T-helper 17 cell (primary cell): ENCODE data around the gene ARHGAP28. TPM values are rescaled to one million over a fixed set of nuclear protein-coding genes. Genes with fewer than 3 reads are reported as not detected.
"Not testable (repeated sequence)": the region's sequence is repeated elsewhere in the genome, so short reads cannot be mapped to it uniquely, and the experiment has no call there.

Experiments
- ATAC-seq: fragments of 150-1000 bp; cut with Tn5 transposase; 2 replicates; pipeline ENCODE4 v1.10.0; 2021; ENCODE audit warnings: mild to moderate bottlenecking, moderate library complexity
- DNase-seq, 3 donors: peaks; one replicate each; pipeline versions ENCODE4 v3.0.0 to v3.0.0-alpha.2; 2020 to 2021
- H3K9me3 ChIP-seq: one replicate; pipeline ENCODE4 v1.7.0; 2013; ENCODE audit warnings: low read length, mild to moderate bottlenecking; ENCODE audit not compliant: control insufficient read depth, poor library complexity, severe bottlenecking
- H3K27ac Mint-ChIP-seq: one replicate; pipeline ENCODE4 v1.8.0; 2022; ENCODE audit warnings: mild to moderate bottlenecking, moderate library complexity, mixed read lengths
- H3K27me3 Mint-ChIP-seq: one replicate; pipeline ENCODE4 v1.8.0; 2022; ENCODE audit warnings: mixed read lengths
- H3K36me3 Mint-ChIP-seq: one replicate; pipeline ENCODE4 v1.8.0; 2022; ENCODE audit warnings: low read depth, mixed read lengths
- H3K4me1 Mint-ChIP-seq: one replicate; pipeline ENCODE4 v1.8.0; 2022; ENCODE audit warnings: mild to moderate bottlenecking, mixed read lengths
- H3K4me3 Mint-ChIP-seq: one replicate; pipeline ENCODE4 v1.8.0; 2022; ENCODE audit warnings: mild to moderate bottlenecking, moderate library complexity, mixed read lengths
- total RNA-seq, 4 donors: library from RNA in 2 of 4; stranded (reverse) in 2 of 4; gene quantifications; one replicate each; pipeline ENCODE4 v1.2.3 and lab custom pipeline; 2022 to 2026

Gene ARHGAP28
- total RNA-seq, 2 donors from 2014 or later, result not detected

GRCh38 chr18:6793455-6793854 is 63.9 kb downstream of the ARHGAP28 start:
- no peaks in the 10 kb centered on the region for H3K9me3 ChIP-seq
- no peaks in the 10 kb centered on the region for H3K27me3 Mint-ChIP-seq
- H3K4me1 Mint-ChIP-seq, result no peaks in the 10 kb centered on the region
- ATAC-seq, result no peak
- DNase-seq, result no peak
- H3K27ac Mint-ChIP-seq, result no peak overlapping the region
- no peaks in the 10 kb centered on the region for H3K36me3 Mint-ChIP-seq
- H3K4me3 Mint-ChIP-seq, result no peak overlapping the region

- ATAC-seq, result no peak
- Mint-ChIP-seq H3K27me3 (no peaks in the 10 kb centered on the region), H3K27ac (no peak overlapping the region), H3K4me1 (no peaks in the 10 kb centered on the region), H3K4me3 (no peak overlapping the region), H3K36me3 (no peaks in the 10 kb centered on the region)
- DNase-seq, result no peak
- no peaks in the 10 kb centered on the region for H3K9me3 ChIP-seq
These were observed 64.5 kb downstream of the ARHGAP28 start for GRCh38 chr18:6793986-6794385.

DNA sequence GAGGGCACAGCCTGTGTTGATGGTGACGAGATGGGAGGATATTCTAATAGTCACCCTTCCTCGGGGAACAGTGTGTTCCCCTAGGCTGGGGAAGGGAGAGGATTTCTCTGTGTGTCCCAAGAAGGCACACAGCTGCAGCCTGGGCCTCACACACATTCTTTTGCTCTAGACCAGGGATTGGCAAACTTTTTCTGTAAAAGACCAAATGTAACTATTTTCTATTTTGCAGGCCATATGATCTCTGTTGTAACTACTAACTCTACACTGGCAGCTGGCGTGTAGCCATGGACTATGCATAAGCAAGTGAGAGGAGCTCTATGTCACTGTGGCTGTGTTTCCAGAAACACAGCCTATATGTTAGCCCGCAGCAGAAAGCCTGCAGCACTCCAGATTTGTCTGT is 65.8 kb downstream of the ARHGAP28 start:
- no peak overlapping the region for H3K4me3 Mint-ChIP-seq

GRCh38 chr18:6796511-6796910 is 67.0 kb downstream of the ARHGAP28 start:
- DNase-seq (no peak), ATAC-seq (no peak)
- H3K27ac Mint-ChIP-seq, result no peak overlapping the region
- no peak overlapping the region for H3K4me3 Mint-ChIP-seq
- H3K9me3 ChIP-seq, result no peaks in the 10 kb centered on the region
- no peaks in the 10 kb centered on the region for H3K4me1 Mint-ChIP-seq
- H3K36me3 Mint-ChIP-seq, result no peaks in the 10 kb centered on the region
- no peaks in the 10 kb centered on the region for H3K27me3 Mint-ChIP-seq

More for the DNA sequence above, 65.8 kb downstream of the ARHGAP28 start:
- DNase-seq (no peak), ATAC-seq (no peak)
- Mint-ChIP-seq H3K27me3 (no peaks in the 10 kb centered on the region), H3K36me3 (no peaks in the 10 kb centered on the region), H3K4me1 (no peaks in the 10 kb centered on the region), H3K27ac (no peak overlapping the region)
- no peaks in the 10 kb centered on the region for H3K9me3 ChIP-seq

- Mint-ChIP-seq H3K4me3 (no peak overlapping the region), H3K27me3 (no peaks in the 10 kb centered on the region), H3K27ac (no peak overlapping the region), H3K36me3 (no peaks in the 10 kb centered on the region), H3K4me1 (no peaks in the 10 kb centered on the region)
- DNase-seq (no peak), ATAC-seq (no peak)
- H3K9me3 ChIP-seq, result no peaks in the 10 kb centered on the region
These were observed 67.7 kb downstream of the ARHGAP28 start for GRCh38 chr18:6797171-6797570.

DNA sequence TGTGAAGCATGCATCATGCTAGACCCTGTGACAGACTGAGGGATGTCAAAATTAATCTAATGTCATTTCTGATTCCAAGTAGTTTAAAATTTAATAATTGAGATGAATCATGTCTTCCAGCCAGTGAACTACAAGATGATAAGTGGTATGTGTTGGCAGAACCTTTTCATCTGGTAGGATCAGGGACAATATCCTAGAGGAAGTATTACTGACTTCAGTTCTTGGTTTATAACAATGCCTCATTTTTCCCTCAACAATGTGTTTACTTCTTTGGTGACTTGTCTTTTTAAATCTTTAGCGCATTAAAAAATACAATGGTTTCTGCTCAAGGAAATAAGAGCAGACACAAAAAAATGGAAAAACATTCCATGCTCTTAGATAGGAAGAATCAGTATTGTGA is 69.4 kb downstream of the ARHGAP28 start:
- no peak overlapping the region for H3K27ac Mint-ChIP-seq
- H3K4me1 Mint-ChIP-seq, result no peaks in the 10 kb centered on the region
- no peaks in the 10 kb centered on the region for H3K9me3 ChIP-seq
- no peak overlapping the region for H3K4me3 Mint-ChIP-seq
- ATAC-seq, result no peak
- H3K27me3 Mint-ChIP-seq, result no peaks in the 10 kb centered on the region
- DNase-seq, result no peak
- no peaks in the 10 kb centered on the region for H3K36me3 Mint-ChIP-seq

- H3K9me3 ChIP-seq, H3K27me3 Mint-ChIP-seq, H3K4me1 Mint-ChIP-seq, H3K4me3 Mint-ChIP-seq, ATAC-seq, H3K27ac Mint-ChIP-seq, DNase-seq, H3K36me3 Mint-ChIP-seq: not testable (repeated sequence)
These were observed 70.8 kb downstream of the ARHGAP28 start for GRCh38 chr18:6800309-6800708.

DNA sequence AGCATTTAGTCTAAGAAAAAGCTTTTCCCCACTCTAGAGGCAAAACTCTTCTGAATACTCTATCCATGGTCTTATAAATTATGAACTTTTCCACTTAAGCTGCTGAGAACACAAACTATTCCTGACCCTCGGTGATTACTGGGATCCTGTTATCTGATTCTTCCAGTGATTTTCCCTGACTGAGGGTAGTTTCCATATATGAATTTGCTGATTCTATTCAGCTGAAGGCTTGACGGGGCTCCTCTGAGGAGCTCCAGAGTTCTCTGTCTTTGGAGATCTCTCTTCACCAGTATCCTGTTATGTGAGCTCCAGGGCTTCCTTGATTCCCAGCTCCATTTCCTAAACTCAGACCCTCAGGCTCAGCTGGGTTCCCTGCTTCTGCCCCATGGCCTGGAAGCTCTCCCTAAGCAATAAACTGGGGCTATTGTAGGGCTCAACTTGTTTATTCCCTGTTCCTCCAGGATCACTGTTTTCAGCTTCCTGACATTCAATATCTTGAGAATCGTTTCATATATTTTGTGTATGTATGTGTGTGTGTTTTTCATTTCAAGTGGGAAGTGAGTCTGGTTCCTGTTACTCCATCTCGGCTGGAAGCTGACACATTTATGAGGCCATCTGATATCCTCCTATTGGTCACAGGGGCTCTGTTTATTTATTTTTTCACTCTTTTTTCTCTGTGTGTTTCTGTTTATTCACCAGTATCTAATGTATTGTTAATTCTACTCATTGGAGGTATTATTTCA is 78.2 kb downstream of the ARHGAP28 start:
- H3K9me3 ChIP-seq, result no peaks in the 10 kb centered on the region
- Mint-ChIP-seq H3K27me3 (no peaks in the 10 kb centered on the region), H3K27ac (no peak overlapping the region), H3K36me3 (no peaks in the 10 kb centered on the region), H3K4me1 (no peaks in the 10 kb centered on the region), H3K4me3 (no peak overlapping the region)
- DNase-seq, result no peak
- ATAC-seq, result no peak

GRCh38 chr18:6810191-6810590 is 80.7 kb downstream of the ARHGAP28 start:
- Mint-ChIP-seq H3K36me3 (no peaks in the 10 kb centered on the region), H3K27ac (no peak overlapping the region), H3K27me3 (no peaks in the 10 kb centered on the region), H3K4me3 (no peak overlapping the region), H3K4me1 (no peaks in the 10 kb centered on the region)
- ATAC-seq (no peak), DNase-seq (no peak)
- H3K9me3 ChIP-seq, result no peaks in the 10 kb centered on the region

DNA sequence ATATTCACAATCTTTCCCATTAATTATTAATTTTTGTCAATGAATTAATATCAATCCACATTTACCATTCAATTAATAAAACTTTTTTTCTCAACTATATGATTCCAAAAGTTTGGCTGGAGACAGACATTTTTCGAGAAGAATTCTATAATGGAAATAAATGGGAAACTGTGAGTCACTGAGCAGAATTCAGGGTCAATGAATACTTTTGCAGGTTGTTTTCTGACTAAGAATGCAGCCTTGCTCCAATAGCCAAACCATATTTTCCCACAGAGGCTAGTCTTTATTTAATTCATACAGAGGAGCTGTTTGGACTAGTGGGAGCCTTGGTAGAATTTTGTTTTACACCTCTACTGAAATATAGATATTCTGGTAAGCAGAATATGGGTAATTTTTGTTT is 82.3 kb downstream of the ARHGAP28 start:
- Mint-ChIP-seq H3K4me1 (no peaks in the 10 kb centered on the region), H3K4me3 (no peak overlapping the region), H3K36me3 (no peaks in the 10 kb centered on the region), H3K27ac (no peak overlapping the region), H3K27me3 (no peaks in the 10 kb centered on the region)
- DNase-seq (no peak), ATAC-seq (no peak)
- no peaks in the 10 kb centered on the region for H3K9me3 ChIP-seq

DNA sequence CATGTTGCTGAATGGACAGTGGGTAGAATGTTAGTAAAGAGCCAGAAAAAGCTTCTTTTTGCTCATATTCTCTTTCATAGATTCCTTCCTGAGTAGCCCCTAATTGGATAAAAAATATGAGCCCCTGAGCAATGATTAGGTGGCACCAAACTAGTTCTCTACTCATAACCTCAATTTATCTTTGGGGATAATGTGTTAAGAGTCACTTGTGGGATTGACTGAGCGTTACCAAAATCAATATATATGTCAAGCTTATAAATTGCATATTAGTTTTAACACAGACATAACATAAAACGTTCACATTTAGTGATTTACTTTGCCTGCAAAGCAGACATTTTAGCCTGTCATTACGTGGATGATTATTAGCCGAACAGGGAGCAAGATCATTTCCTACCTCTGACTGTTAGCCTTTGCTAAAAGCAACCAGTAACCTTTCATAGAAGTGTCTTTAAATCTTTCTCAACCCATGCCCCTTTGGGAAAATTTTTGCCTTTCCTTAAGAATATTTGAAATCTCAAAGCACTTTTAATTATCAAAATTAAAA is 85.4 kb downstream of the ARHGAP28 start:
- DNase-seq, result no peak
- H3K4me3 Mint-ChIP-seq, result no peak overlapping the region
- H3K27me3 Mint-ChIP-seq, result no peaks in the 10 kb centered on the region
- H3K27ac Mint-ChIP-seq, result no peak overlapping the region
- H3K9me3 ChIP-seq, result peaks cover 2% of the 10 kb centered on the region
- no peaks in the 10 kb centered on the region for H3K4me1 Mint-ChIP-seq
- ATAC-seq, result no peak
- H3K36me3 Mint-ChIP-seq, result no peaks in the 10 kb centered on the region

DNA sequence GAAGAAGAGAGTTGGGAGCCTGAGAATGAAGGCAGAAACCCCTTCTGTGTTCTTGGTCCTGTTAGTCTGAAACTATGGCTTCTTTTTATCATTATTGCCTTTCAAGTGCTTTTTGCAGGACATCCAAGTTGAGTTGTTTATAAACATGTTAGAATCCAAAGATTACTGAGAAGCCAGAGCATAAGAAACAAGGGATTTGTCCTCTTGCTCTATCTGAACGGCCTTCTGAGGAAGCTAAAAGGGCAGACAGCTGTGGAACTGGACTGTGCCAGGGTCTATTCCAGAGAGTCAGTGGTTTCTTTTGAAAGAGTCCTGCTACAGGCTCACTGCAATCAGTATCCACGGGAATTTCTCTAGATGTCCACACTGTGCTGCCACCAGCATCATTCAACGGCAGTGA is 86.6 kb downstream of the ARHGAP28 start:
- H3K36me3 Mint-ChIP-seq, result no peaks in the 10 kb centered on the region
- no peak overlapping the region for H3K27ac Mint-ChIP-seq
- H3K9me3 ChIP-seq, result peaks cover 2% of the 10 kb centered on the region
- no peaks in the 10 kb centered on the region for H3K27me3 Mint-ChIP-seq
- H3K4me1 Mint-ChIP-seq, result no peaks in the 10 kb centered on the region
- ATAC-seq (no peak), DNase-seq (no peak)
- no peak overlapping the region for H3K4me3 Mint-ChIP-seq

DNA sequence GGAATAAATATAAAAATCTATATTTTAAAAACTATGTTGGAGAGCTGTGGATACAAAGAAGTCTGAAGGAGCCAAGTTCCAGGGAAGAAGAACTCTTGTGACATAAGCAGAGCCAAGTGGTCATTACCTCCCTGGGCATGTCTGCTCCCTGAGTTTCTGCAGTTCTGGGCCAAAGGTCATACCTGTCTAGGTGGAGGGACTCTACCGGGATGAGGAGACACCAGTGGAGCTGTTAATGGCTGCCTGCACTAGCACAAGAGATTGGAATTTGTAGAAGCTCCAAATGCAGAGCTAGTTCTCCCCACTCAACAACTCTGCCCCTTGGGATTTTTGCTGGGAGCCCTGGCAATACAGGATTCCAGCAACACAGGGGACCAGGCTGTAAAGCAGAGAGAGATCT is 89.8 kb downstream of the ARHGAP28 start:
- ATAC-seq (no peak), DNase-seq (no peak)
- Mint-ChIP-seq H3K27ac (no peak overlapping the region), H3K4me1 (no peaks in the 10 kb centered on the region), H3K36me3 (no peaks in the 10 kb centered on the region), H3K4me3 (no peak overlapping the region), H3K27me3 (no peaks in the 10 kb centered on the region)
- H3K9me3 ChIP-seq, result peaks cover 2% of the 10 kb centered on the region

DNA sequence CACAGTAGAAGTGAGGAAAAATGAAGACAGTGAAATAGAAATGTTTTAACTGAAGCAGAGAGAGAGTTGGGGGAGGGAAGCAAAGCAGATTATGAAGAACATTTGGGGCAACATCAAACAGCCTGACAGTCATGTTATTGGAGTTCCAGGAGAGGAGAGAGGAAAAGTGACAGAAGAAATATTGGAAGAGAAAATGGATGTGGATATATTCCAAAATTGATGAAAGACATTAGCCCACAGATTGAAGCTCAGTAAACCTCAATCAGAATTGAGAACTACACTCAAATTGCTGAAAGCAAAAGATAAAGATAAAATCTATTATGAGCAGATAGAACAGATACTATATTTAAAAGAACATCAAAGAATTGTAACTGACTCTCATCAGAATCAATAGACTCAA is 90.8 kb downstream of the ARHGAP28 start:
- ATAC-seq (no peak), DNase-seq (no peak)
- peaks cover 2% of the 10 kb centered on the region for H3K9me3 ChIP-seq
- Mint-ChIP-seq H3K4me1 (no peaks in the 10 kb centered on the region), H3K27ac (no peak overlapping the region), H3K4me3 (no peak overlapping the region), H3K36me3 (no peaks in the 10 kb centered on the region), H3K27me3 (no peaks in the 10 kb centered on the region)
